Fibroblast of skin of scalp (primary cell): Measurements from ENCODE around the gene NCSTN.

Source experiments
- DNase-seq: peaks from one replicate; pipeline ENCODE4 v3.0.0-alpha.2; 2013

The NCSTN gene

DNA sequence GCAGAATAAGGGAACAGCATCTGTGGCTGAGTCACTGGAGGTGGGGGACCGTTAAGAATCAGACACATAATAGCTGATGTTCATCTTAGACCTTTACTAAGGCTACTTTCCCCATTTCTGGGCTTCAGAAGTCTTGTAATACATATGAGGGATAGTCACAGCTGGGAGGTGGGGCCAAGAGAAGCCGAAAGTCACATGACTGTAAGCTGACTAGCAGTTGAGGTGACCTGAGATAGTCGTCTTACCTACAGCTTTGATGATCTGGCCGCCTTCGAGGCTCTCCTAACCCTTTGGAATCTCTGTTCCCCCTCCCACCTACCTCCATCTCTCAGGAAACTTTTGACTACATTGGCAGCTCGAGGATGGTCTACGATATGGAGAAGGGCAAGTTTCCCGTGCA lies 9.4 kb downstream of the NCSTN start:
- no peak for DNase-seq

DNA sequence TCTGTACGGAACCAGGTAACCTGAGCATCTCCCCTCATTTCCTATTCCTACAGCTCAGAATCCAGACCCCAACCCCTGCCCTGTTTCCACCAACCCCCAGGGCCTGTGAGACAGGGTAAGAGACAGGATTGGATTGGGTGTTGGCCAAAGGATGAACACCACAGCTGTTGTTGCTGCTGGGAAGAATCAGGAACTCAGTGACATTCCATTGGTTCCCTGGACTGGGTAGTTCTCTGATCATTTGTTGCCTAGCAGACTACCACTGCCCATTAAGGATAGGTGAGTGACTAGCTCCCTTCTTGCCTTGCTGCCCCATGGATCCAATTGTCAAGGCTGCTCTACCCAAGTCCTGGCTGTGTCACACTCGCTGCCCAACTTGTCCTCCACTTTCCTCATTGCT lies 10.0 kb downstream of the NCSTN start:
- no peak for DNase-seq

DNA sequence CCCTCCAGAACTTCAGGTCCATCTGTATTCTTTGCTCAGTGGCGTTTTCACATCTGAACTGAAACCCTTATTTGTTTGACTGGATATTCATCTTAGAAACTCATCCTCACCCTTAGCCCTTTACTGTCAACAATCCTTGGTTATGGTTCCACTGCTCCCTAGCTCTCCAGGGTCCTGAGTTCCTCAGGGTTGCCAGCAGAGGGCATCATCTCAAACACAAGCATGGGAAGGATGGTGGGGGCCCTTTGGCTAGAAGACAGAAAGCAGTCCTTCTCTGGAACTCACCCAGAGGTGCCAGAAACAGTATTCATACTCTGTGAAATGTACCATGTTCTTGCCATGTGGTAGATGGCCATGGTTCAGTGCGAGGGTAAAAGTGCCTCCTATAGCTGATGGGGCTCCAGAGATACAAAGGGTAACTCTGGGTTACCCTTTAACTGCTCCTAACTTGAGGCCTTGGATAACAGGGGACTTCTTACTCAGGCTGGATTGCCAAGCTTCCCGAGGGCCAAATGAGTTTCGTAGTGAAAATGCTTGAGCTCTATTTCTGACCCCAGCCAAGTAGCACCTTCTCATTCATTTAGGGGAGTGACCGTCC lies 11.3 kb downstream of the NCSTN start:
- peak; percentile 49 for DNase-seq

DNA sequence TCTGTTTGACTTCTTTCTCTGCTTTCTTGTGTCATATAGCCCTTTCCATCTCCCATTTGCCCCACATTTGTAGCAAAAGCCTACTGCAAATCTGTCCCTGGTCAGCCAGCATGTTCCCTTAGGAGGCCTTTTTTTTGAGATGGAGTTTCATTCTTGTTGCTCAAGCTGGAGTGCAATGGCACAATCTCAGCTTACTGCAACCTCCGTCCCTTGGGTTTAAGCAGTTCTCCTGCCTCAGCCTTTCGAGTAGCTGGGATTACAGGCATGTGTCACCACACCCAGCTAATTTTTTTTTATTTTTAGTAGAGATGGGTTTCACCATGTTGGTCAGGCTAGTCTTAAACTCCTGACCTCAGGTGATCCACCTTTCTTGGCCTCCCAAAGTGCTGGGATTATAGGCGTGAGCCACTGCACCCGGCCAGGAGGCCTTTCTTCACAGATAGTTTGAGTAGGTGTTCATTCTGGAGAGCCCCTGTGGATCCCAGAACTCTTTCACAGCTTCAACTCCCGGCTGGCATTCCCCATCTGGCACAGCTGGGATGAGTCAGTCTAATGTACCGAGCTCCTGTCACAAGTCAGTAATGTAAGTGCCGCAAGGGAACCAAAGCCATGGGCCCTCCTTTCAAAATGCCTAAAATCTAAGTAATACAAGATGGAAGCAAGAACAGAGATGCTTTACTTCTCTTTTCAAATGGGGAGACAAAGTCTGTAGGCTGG lies 14.3 kb downstream of the NCSTN start:
- DNase-seq, result peak; percentile 51

DNA sequence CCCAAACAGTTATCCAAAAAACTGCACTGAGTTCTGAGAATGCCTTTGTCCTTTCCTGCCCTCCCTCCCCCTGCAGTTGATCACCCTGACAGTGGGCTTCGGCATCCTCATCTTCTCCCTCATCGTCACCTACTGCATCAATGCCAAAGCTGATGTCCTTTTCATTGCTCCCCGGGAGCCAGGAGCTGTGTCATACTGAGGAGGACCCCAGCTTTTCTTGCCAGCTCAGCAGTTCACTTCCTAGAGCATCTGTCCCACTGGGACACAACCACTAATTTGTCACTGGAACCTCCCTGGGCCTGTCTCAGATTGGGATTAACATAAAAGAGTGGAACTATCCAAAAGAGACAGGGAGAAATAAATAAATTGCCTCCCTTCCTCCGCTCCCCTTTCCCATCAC lies 14.9 kb downstream of the NCSTN start:
- no peak for DNase-seq

DNA sequence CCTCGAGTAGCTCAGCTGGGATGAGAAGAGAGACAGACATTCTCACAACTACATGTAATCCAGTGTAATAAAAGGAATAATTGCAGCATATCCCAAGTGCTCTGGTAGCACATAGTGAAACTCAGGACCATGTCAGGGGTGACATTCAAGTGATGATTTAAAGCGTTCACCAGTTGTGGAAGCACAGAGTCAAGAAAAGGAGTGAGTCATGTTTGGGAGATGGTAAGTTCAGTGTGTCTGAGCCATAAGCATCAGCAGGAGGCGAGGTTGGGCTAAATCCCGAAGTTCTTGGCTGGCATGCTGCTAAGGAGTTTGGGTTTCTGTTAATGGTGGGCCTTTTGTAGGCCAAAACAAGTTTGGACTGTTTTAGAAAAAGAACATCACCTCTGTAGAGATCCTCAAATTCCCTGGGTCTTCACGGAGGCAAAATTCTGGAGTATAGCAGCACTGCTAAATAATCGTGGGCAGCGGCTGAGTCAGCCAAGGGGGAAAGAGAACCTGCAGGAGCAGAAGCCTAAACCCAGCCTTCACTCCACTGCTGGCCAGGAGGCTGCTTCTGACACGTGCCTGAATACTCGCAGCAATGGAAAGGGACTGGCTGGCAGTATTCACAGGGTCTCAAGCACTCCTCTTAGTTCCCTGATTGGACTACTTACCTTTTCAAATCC lies 16.5 kb downstream of the NCSTN start:
- DNase-seq, result peak; percentile 43

DNA sequence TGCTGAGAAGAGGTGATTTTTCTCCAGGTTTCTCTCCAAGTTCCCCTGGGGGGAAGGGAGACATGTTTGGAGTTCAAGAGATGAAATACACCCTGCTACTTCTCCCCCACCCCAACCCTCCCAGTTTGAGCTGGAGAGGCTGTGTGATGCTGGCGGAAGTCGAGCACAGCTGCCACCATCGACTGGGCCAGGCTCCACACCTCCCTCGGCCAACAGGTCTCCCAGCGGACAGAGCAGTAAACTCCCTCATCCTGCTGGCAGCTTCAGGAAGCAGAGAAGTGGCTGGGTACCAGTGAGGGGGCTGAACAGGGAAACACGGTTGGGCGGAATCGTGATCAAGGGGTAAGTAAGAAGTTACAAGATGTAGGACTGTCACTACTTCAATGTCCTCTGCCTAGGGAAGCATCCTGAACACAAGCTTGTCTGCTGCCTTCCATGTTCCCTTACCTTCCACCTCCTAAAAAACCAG lies 17.1 kb downstream of the NCSTN start:
- DNase-seq, result no peak

DNA sequence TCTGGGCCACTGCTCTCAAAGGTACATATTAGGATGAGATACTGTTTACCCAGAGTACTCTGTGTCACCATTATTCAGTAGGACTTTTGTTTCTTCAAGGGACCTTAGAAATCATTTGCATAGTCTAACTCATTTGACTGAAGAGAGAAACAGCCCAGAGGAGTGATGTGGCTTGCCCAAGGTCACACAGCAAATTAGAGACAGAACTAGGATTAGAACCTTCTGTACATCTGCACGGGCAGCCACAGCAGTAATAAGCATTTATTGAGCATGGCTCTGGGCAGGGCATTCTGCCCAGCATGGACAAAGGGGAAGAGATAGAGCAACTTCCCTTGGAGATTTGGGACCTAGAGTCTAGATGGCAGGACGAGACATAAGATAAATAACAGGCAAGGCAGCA lies 18.0 kb downstream of the NCSTN start:
- no peak for DNase-seq

DNA sequence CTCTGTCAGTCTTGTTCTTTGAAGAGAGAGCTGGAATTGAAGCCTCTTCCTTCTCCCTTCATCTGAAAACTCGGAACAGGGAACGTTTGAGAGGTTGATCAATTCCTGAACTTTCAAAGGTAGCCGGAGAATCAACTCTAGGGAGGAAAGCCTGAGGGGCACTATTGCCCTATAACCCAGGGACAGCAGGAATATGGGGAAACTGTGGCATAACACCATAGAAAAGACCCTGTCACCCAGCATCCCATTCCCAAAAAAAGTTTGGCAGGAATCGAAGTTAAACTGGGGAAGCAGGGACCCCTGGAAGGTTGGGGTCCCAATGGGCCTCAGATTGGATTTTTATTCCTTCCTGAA lies 18.6 kb downstream of the NCSTN start:
- no peak for DNase-seq

DNA sequence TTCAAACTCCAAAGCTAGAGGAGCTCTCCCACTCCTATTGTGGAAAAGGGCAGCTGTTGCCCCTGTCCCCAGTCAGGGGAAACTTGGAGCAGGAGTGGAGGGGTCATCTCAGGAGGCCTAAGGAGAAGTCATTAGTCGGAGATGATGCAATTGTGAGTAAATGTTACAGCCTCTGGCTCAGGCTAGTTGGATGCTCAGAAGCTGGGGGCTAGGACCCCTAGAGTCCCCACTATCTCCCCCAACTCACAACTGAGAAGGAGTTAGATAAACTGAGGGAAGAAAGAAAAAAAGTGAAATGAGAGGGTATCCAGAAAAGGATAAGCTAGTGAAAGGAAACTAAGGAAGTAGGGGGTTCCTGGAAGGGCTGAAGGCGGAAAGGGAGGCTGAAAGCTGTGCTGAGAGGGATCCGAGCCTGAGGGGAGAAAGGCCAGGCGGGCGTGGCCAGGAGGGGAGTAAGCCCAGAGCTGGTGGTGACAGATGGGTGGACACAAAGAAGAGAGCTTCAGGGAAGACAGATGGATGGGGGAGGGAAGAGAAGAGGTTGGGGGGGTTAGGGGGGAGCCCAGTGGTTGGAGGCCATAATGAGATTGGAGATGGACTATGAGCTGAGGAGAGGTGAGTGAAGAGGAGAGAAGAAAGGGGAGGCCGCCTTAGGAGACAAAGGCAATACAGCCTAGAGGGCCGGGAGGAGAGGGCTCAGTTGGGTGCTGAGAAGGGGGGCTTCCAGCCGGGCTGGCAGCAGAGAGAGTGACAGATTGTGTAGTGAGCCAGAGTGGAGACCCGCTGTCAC lies 19.2 kb downstream of the NCSTN start:
- peak; percentile 42 for DNase-seq

DNA sequence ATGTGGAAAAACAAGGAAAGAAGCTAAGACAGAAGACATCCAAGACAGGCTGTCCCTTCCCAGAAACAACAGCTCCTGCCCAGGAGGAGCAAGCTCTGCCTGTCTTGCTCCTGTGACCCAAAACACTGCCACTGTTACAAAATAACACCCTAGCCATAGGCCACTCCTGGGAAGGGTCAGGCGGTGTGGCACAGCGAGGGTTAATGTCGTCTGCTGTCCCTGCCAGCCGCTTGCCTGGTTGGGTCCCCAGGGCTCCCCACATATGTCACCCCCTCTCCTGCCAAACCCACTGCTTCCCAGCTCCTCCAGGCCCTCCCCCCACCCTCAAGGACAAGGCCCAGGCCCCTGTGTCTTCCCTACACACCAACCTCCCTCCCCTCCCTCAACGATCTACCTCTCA lies 19.8 kb downstream of the NCSTN start:
- no peak for DNase-seq

DNA sequence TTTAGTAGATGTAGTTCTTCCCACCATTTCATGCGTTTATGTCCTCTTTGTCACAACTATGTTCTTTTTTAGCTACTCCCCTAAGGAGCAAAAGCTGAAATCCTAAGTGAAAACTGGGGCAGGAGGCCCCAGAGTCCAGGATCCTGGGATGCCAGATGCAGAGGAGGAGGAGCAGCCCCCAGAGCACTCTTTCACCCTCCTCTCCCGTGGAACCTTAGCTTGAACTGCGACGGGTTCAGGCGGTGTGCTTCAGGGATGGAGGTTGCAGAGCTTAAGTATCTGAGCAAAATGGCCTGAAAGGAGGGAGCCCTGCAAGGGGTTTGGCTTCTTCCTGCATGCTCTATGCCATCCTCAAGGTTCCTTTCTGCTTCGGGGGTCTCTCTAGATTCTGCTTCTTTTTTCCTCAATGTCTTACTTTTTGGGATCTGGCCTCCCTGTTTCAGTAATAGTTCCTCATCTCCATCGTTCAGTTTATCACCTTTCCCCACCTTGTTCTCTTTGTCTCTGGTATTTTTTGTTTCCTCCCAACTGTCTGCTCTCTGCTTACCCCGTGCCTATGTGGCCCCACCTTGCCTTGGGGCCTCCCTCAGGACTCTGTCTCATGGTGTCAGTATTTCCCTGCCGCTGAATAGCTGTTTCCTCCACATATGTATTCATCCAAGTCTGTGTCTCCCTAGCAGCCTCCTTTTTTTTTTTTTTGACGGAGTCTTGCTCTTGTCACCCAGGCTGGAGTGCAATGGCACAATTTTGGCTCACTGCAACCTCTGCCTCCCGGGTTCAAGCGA lies 21.0 kb downstream of the NCSTN start:
- DNase-seq, result no peak

DNA sequence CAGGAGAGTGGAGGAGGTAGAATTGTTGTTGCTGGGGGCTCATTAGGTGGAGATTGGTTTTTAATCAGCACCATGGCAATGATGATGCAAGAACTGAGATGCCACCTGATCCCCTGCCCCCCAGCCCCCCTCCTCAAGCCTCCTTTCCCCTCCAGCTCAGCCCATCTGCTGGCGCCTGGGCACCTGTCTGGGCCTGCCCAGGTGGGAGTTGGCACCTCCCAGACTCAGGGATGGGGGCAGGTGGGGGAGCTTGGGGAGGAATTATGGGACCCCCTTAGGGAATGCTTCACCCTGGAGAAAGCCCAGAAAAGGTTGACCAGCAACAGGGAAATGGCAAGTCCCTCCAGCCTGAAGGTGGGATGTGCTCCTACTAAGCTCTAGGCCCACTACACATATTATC lies 22.1 kb downstream of the NCSTN start:
- DNase-seq, result no peak

DNA sequence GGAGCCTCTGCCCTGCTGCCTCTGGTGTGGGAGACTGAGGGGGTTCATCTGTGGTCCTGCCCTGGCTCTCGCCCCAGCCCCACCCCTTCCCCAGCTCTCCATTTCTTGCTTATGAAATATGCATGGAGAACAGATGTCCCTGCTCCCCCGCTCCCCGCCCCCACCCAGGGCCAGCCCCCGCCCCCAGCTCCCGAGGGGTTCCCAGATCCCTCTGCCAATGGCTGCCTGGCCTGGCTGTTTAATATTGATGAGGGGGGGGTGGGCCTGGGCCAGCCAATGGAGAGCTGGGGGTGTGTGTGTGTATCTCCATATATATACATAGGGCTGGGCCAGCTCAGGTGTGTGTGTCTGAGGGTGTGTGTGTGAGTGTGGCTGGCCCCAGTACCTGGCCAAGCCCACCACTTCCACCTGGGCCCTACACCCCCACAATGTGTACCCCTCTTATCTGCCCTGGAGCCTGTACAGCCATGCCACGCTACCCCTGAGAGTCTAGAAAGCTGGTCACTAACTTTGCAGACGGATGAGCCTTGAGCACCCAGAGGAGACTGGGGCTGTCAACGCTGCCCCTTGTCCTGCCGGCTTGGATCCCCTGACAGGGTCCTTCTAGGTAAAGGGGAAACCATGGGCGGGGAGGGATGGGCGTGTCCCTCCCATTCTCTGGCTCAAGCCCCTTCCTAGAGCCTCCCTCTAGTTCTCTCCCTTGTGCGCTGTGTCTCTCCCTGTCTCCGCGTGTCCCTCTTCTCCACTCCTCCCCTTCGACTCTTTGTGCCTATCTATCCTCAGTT lies 23.7 kb downstream of the NCSTN start, which contains the start of gene NHLH1:
NHLH1 (plus strand) TSS at position 341 of the 785 bp plus-strand sequence. CDS start 3,661 bp downstream, outside the sequence.
- no peak for DNase-seq

DNA sequence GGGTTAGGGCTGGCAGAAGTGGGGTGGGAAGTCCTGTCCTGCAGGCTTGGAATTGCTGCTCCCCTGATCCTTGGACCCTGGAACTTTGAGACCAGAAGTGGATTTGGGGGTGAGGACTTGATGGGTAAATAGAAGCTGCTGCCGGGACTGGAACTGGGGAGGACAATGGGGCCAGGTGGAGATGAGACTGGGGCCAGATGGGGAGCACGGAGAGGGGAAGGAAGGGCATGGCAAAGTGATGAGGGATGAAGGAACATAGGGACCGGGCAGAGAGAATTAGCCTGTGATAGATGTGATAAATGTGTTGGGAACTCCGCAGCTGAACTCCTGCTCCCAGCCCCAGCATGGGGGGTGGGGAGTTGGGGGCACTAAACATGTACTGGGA lies 24.3 kb downstream of the NCSTN start:
- no peak for DNase-seq

DNA sequence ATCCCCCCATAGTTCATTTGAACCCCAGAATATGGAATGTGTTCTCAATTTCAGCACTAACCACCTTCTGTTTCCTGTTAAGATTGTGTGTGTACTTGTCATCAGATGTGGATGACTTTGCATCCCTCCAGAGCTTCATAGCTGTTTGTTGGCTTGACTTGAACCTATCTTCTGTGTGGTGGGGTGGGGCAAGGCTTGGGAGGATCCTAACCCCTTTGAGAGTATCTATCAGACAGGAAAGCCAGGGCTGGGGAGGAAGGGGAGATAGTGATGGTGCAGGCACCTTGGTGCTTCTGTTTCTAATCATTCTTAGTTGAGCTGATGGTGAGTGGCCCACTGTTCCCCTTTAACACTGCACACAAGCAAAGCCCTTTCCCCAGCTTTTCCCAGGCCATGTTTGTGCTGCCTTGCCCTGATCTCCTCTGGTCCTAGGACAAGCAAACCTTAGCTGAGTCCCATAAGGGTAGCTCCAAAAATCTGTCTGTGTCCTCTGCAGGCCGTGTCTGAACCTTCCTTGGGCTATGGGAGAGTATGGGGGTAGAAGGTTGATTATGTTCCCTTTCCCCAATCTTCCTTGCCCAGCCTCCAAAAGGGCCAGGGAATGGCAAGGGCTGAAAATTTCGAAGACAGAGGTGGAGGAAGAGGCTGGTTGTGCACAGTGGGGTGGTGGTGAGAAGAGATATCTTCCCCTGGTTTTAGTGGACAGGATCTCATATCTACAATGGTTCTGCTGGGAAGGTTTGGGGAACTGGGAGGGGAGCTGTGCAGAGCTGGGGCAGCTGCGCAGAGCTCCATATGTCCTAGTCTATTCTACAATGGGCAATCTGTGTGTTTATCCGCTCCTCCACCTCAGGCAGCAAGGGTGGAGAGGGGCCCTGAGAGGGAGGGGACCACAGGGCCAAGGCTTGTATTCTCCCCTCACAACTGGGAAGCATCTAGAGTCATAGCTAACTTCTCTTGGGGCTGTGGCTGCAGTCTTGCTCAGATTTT lies 25.0 kb downstream of the NCSTN start:
- DNase-seq, result no peak

DNA sequence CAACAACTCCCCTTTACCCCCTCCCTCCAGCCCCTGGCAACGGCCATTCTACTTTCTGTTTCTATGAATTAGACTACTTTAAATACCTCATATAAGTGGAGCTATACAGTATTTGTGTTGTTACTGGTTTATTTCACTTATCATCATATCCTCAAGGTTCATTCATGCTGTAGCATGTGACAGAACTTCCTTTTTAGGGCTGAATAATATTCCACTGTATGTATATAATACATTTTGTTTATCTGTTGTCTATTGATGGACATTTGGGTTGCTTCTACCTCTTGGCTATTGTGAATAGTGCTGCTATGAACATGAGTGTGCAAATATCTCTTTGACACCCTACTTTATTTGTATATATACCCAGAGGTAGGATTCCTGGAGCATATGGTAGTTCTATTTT lies 25.9 kb downstream of the NCSTN start:
- DNase-seq, result no peak

DNA sequence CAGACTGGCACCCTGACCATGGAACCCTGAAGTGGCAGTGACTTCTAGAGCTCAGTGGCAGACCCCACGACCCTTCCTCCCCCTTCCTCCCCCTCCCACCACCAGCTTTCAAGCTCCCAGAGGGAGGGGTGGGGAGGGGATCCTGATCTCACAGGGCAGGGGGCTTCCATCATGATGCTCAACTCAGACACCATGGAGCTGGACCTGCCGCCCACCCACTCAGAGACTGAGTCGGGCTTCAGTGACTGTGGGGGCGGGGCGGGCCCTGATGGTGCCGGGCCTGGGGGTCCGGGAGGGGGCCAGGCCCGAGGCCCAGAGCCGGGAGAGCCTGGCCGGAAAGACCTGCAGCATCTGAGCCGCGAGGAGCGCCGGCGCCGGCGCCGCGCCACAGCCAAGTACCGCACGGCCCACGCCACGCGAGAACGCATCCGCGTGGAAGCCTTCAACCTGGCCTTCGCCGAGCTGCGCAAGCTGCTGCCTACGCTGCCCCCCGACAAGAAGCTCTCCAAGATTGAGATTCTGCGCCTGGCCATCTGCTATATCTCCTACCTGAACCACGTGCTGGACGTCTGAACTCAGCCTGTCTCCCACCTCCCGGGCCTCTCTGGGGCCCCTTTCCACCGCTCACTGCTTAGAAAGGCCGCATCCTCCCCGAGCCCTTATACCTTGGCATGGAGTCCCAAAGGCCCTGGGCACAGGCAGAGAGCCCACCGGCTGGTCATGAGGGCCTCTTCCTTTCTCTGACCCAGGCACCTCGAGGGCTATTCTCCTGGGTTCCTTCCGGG lies 27.6 kb downstream of the NCSTN start:
- DNase-seq, result no peak

DNA sequence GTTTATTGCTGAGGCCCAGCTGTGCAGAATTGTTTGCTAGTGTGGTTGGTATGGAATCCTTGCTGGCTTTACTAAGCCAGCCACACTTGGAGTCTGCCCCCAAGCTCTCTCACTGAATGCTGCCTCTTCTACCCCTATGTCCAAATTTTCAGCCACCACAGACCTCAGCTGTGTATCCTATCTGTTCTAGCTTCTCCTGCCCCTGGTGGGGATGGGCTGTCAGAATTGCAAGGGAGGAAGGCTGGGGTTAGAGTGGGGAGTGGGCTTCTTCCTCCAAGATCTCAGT lies 28.1 kb downstream of the NCSTN start:
- DNase-seq, result no peak

DNA sequence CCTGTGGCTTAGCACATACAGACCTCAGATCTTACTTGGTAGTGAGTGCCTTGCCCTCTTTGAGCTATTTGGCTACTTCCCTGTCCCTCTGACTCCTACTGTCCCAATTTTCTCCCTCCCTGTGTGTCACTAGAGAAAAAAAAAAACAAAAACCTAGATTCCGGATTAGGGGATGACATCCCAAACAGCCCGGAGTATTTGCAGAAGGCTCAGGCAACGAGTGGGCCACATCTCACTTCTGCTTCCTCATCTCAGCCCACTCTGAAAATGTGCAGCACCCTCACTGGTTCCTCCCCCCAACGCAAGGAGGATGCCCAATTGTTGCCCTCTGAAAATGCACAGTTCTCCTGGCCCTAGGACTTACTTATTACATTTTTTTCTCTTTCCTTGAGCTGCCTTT lies 28.6 kb downstream of the NCSTN start:
- no peak for DNase-seq
